GM15510 (cell line): ENCODE measurements around the gene IL26.

Experiments
- POLR2A ChIP-seq: IDR thresholded peaks from 3 replicates; pipeline ENCODE4 v1.6.1; 2011; ENCODE audit warnings: borderline replicate concordance; ENCODE audit not compliant: insufficient read length; ENCODE audit errors: extremely low read depth

Gene IL26

DNA sequence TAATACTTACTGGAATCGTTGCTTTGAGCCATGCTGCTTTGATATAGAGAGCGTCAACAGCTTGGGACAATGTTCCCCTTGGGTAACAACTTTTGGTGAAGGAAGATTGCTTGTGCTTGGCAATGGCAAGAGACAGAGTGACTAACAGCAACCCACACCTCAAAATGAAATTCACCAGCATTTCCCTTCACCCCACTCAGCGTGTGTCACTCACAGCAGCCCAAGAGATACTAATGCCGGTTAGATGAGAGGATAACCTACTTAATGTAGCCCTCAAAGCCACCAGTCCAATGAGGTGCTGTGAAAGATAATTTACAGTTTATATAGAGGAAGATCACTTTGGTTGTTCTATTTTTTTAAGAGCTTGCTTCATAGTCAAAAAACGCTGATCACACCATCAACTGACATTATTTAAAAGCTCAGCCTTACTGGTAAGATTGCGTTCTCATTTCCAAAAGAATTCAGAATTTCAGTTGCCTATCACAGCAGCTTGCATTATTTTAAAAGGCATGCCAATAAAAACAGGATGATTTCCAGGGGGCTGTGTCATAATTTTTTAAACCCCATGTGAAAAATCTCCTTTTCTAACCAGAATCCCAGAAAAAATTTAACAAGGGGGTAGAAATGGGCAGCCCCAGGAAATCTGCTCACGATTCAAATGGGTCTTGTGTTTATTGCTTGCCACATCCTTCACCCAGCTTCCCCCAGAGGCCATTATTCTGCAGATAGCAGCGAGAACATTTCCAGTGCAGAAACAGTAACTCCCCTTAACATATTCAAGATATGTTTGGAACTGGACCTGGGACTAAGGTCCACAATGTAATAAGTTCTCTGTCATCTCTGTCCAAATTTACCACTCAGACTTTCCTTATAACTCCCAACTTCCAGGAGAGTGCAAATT lies at the start of gene IL26:
TSS of gene IL26 (minus strand) at position 235 of the 901 bp plus-strand sequence. CDS start at position 181, 54 bp downstream.
- TF ChIP-seq POLR2A: no peak

DNA sequence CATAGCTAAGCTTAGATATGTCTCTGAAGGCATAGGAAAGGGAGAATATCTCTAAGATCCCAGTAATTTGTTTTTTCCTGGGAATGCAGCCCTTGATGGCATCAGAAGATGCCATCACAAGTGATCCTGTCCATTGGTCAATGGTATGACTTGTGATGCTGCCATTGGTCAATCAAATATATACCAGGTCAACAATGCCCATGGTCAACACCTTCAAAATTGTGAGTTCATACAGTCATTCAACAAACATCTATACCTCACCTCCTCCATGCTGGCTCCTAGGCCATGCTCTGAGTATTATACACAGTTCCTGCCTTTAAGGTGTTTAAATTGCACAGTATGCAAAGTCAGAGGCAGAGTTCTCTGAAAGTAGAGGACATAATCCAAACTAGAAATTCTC lies 47.1 kb upstream of the IL26 start:
- no peak for TF ChIP-seq POLR2A

GRCh38 chr12:68271346-68271745 lies 45.7 kb upstream of the IL26 start:
- no peak for TF ChIP-seq POLR2A

- no peak for TF ChIP-seq POLR2A
Observed at GRCh38 chr12:68270358-68270757, 44.7 kb upstream of the IL26 start.

- TF ChIP-seq POLR2A: no peak
Observed at GRCh38 chr12:68269779-68270178, 44.2 kb upstream of the IL26 start.

DNA sequence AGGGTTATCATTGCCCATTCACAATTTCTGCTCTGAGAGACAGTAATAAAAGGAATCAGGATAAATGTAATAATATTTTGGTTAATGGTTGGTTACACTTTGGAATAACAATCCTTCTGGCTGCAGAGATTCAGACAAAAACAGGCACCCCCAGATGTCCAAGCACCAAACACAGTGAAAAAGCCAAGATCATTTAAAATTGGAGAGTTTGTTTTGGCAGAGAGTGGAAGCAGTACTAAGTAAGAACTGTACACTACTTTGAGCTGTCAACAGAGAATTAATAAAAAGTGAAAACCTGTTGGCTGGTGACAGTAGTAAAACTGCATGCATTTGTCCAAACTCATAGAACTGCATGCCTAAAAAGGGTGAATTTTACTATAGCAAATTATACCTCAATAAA lies 43.4 kb upstream of the IL26 start:
- no peak for TF ChIP-seq POLR2A

- no peak for TF ChIP-seq POLR2A
Observed at GRCh38 chr12:68267892-68268396, 42.3 kb upstream of the IL26 start.

DNA sequence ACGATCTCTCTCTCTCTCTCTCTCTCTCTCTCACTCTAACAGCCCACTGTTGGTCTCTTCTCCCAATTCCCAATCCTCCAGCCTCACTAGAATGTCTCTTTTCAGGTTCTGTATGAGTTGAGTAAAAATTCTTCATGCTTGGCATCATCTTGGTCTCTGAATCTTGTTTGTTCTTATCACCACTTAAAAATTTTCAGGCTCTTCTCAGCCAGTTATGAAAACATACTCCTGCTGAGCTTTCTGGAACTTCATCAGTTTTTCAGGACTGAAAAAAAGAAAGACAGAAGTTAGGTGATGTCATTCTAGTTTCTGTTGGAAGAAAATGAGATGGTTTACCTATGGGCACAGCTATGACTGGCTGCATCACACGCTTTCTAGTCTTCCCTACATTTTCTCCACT lies 39.2 kb upstream of the IL26 start:
- TF ChIP-seq POLR2A: no peak

- TF ChIP-seq POLR2A: no peak
Observed at GRCh38 chr12:68264158-68264855, 38.7 kb upstream of the IL26 start.

DNA sequence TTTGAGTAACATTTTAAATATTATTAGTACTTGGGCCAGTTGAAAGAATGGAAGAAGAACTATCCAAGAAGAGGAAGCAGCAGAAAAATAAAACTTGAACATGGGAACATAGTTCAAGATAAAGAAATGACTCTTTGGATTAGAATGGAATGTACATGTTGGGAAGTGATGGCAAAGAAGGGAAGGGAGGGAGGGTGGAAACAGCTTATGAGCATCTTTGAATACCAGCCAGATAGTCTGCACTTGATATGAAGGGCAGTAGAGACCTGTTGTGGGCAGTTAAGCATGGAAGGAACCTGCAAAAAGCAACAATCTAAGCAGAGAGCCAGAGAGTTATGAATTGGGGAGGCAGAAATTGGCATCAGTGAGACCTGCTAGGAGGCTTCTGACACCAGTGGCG lies 37.8 kb upstream of the IL26 start:
- no peak for TF ChIP-seq POLR2A

DNA sequence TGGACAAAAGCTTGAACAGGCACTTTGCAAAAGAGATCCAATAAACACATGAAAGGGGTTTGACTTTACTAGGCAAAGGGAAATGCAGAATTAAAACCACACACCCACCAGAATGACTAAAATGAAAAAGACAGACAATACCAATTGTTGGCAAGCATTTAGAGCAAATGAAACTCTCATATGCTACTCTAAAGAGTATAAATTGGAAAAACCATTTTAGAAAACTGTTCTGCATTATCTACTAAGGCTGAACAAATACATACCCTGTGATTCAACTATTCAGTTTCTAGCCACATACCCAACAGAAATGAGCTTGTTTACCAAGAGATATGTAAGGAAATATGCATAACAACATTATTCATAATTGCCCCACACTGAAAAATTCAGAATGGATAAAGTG lies 36.3 kb upstream of the IL26 start:
- TF ChIP-seq POLR2A: no peak

- no peak for TF ChIP-seq POLR2A
Observed at GRCh38 chr12:68260153-68260552, 34.5 kb upstream of the IL26 start.

- TF ChIP-seq POLR2A: no peak
Observed at GRCh38 chr12:68259318-68259940, 33.8 kb upstream of the IL26 start.

- TF ChIP-seq POLR2A: no peak
Observed at GRCh38 chr12:68253504-68253903, 27.9 kb upstream of the IL26 start, which contains the start of gene IL22. TSS of gene IL22 (minus strand) at chr12:68253604. CDS start at chr12:68253448, 156 bp downstream.

DNA sequence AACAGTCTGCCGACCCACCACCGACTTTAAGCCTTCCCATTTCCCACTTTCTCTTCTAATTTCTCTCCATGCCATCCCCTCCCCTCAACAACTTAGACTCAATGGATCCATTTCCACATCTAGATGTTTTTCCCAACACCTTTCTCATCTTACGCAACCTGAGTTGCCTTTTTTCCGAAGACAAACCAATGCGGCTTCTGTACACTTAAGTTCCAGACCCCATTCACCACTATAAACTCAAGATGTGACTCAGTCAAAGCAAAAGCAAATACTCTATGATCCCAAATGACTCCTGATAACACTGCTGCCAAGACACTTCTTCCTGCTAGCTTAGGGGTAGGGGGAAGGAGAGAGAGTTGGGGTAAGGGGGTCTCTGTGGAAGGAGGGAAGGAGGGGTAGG lies 26.5 kb upstream of the IL26 start:
- TF ChIP-seq POLR2A: no peak
